ENCODE measurements around the gene SORL1.

The SORL1 gene

GRCh38 chr11:121551463-121551862 is 99.3 kb downstream of the SORL1 start:
- H3K9me2 ChIP-seq (replicated peaks; ENCODE audit: low read depth, low read length), result no peaks in the 10 kb centered on the region
- no peaks in the 10 kb centered on the region for H3K9me3 ChIP-seq (ENCODE audit: insufficient read depth, low read depth, low read length)
- no peak overlapping the region for H3K9ac ChIP-seq (ENCODE audit: low read depth, low read length, poor library complexity, severe bottlenecking)
- H3K27me3 ChIP-seq (ENCODE audit: insufficient read depth, low read length, poor library complexity, severe bottlenecking), result no peaks in the 10 kb centered on the region
- peaks cover 20% of the 10 kb centered on the region for H3K4me1 ChIP-seq (ENCODE audit: insufficient read depth, low read length, poor library complexity, severe bottlenecking)
- no peaks in the 10 kb centered on the region for H3F3A ChIP-seq (ENCODE audit: low read depth)
- peaks cover 16% of the 10 kb centered on the region for H3K79me2 ChIP-seq (ENCODE audit: insufficient read depth, low read length)
- TF ChIP-seq EZH2phosphoT487 (IDR thresholded peaks at IDR 0.05; ENCODE audit: borderline replicate concordance), result no peak
- no peak for TF ChIP-seq CTCF (conservative IDR thresholded peaks at IDR 0.05; ENCODE audit: low read length)
- no peak overlapping the region for H2AFZ ChIP-seq (ENCODE audit: low read length)
- peaks cover 88% of the 10 kb centered on the region; the same call in 1 of the 2 replicates for H3K36me3 ChIP-seq (ENCODE audit: insufficient read depth, low read length)
- H4K20me1 ChIP-seq (ENCODE audit: insufficient read depth, low read length, poor library complexity, severe bottlenecking), result no peaks in the 10 kb centered on the region
- H3K4me2 ChIP-seq (ENCODE audit: low read depth, low read length, poor library complexity, severe bottlenecking), result no peak overlapping the region
- no peak overlapping the region for H3K4me3 ChIP-seq (ENCODE audit: low read length, poor library complexity, severe bottlenecking)

DNA sequence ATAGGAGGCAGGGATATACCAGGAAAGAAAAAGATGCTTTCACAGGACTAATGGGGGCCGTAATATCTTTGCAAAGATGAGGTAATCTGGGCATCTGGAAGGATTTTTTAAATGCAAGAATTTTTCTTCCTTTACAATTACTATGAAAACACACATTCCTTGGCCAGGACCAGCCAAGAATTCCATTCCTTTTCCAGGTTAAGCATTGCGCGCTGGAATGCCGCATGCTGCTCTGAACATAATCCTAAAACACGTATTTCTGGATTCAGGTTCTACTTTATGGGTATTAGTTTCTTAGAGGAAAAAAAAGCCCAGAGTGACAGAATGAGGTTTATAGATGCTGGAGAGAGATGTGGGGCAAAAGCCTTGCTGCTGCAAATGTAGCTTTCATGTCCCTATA is 100.0 kb downstream of the SORL1 start:
- peaks cover 20% of the 10 kb centered on the region for H3K4me1 ChIP-seq (ENCODE audit: insufficient read depth, low read length, poor library complexity, severe bottlenecking)
- peaks cover 88% of the 10 kb centered on the region; the same call in 1 of the 2 replicates for H3K36me3 ChIP-seq (ENCODE audit: insufficient read depth, low read length)

DNA sequence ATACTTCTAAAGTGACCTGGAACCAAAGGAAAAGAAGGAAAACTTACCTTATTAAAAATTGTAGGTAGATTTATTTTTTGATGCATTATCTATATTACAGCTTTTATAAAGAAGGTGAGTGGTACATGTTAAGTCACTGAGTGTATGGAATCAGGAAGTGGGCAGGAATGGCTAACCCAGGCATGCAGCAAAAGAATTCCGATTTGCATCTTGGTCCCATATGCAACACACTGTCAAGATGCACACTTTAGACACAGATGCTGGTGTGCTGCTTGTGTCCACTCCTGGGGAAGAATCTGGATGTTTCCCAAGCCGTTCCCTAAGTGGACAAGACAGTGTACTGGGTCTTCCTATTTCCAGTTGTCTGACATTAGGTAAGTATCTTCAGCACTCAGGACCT is 100.5 kb downstream of the SORL1 start:
- Histone ChIP-seq H3K36me3 (ENCODE audit: insufficient read depth, low read length) (peaks cover 84% of the 10 kb centered on the region; the same call in 1 of the 2 replicates), H3K9me3 (ENCODE audit: insufficient read depth, low read depth, low read length) (no peaks in the 10 kb centered on the region)

More for the DNA sequence above, 100.0 kb downstream of the SORL1 start:
- peaks cover 10% of the 10 kb centered on the region; the same call in 1 of the 2 replicates for H3K79me2 ChIP-seq (ENCODE audit: insufficient read depth, low read length)
- no peaks in the 10 kb centered on the region for H3K9me3 ChIP-seq (ENCODE audit: insufficient read depth, low read depth, low read length)
- TF ChIP-seq CTCF (conservative IDR thresholded peaks at IDR 0.05; ENCODE audit: low read length) (no peak), EZH2phosphoT487 (IDR thresholded peaks at IDR 0.05; ENCODE audit: borderline replicate concordance) (no peak)
- H3K27me3 ChIP-seq (ENCODE audit: insufficient read depth, low read length, poor library complexity, severe bottlenecking), result no peaks in the 10 kb centered on the region
- no peak overlapping the region for H3K4me3 ChIP-seq (ENCODE audit: low read length, poor library complexity, severe bottlenecking)
- H4K20me1 ChIP-seq (ENCODE audit: insufficient read depth, low read length, poor library complexity, severe bottlenecking), result no peaks in the 10 kb centered on the region
- H3F3A ChIP-seq (ENCODE audit: low read depth), result no peaks in the 10 kb centered on the region
- no peak overlapping the region for H2AFZ ChIP-seq (ENCODE audit: low read length)
- no peaks in the 10 kb centered on the region for H3K9me2 ChIP-seq (replicated peaks; ENCODE audit: low read depth, low read length)
- no peak overlapping the region for H3K4me2 ChIP-seq (ENCODE audit: low read depth, low read length, poor library complexity, severe bottlenecking)
- H3K9ac ChIP-seq (ENCODE audit: low read depth, low read length, poor library complexity, severe bottlenecking), result no peak overlapping the region

More for the DNA sequence above, 100.5 kb downstream of the SORL1 start:
- TF ChIP-seq CTCF (conservative IDR thresholded peaks at IDR 0.05; ENCODE audit: low read length), result no peak
- no peak for TF ChIP-seq EZH2phosphoT487 (IDR thresholded peaks at IDR 0.05; ENCODE audit: borderline replicate concordance)
- H3K9ac ChIP-seq (ENCODE audit: low read depth, low read length, poor library complexity, severe bottlenecking), result no peak overlapping the region
- H3K79me2 ChIP-seq (ENCODE audit: insufficient read depth, low read length), result peaks cover 5% of the 10 kb centered on the region; the same call in 1 of the 2 replicates
- H4K20me1 ChIP-seq (ENCODE audit: insufficient read depth, low read length, poor library complexity, severe bottlenecking), result no peaks in the 10 kb centered on the region
- no peak overlapping the region for H2AFZ ChIP-seq (ENCODE audit: low read length)
- H3K4me1 ChIP-seq (ENCODE audit: insufficient read depth, low read length, poor library complexity, severe bottlenecking), result peaks cover 19% of the 10 kb centered on the region
- H3K4me2 ChIP-seq (ENCODE audit: low read depth, low read length, poor library complexity, severe bottlenecking), result no peak overlapping the region
- H3F3A ChIP-seq (ENCODE audit: low read depth), result peaks cover 2% of the 10 kb centered on the region; the same call in 1 of the 2 replicates
- H3K27me3 ChIP-seq (ENCODE audit: insufficient read depth, low read length, poor library complexity, severe bottlenecking), result no peaks in the 10 kb centered on the region
- H3K9me2 ChIP-seq (replicated peaks; ENCODE audit: low read depth, low read length), result no peaks in the 10 kb centered on the region
- H3K4me3 ChIP-seq (ENCODE audit: low read length, poor library complexity, severe bottlenecking), result no peak overlapping the region

All from Loucy (cell line).